CD4-positive, alpha-beta T cell treated with Interleukin-10 for 1 hour (primary cell): Measurements from ENCODE around the gene RNF10.

Experiments used
- DNase-seq: peaks from one replicate; pipeline ENCODE4 v3.0.0-alpha.2; 2020

RNF10 gene

GRCh38 chr12:120618954-120619615, 84.9 kb downstream of the RNF10 start:
- DNase-seq = no peak

GRCh38 chr12:120620624-120621023, 86.5 kb downstream of the RNF10 start:
- no peak for DNase-seq

- DNase-seq = peak; percentile 31
Observed at GRCh38 chr12:120625557-120626419, 91.6 kb downstream of the RNF10 start.
